A549 (cell line): Measurements from ENCODE around the gene SAYSD1. TPM values are rescaled to one million over a fixed set of nuclear protein-coding genes. Genes with fewer than 3 reads are reported as not detected.

Experiments used
- ATAC-seq, 2 experiments: fragments of 200-7000 bp in 1 of 2; fragments of >200 bp in 1 of 2; cut with Nextera tagmentation in 1 of 2; cut with Tn5 transposase in 1 of 2; 3 replicates each; pipeline versions ENCODE4 v1.8.0 to v1.9.1; 2018 to 2020; ENCODE audit warnings: mild to moderate bottlenecking in 1 of 2, moderate library complexity in 1 of 2
- CTCF ChIA-PET: fragments of 300-600 bp; sonication (Branson Sonifier 250); formaldehyde crosslinking; extraction: SDS; loops from one replicate; lab custom pipeline; 2021; ENCODE audit warnings: antibody characterized with exemption, inconsistent platforms; lab: Yijun Ruan, JAX
- POLR2A ChIA-PET: fragments of 350-600 bp; formaldehyde crosslinking; extraction: SDS; loops from one replicate; lab custom pipeline; 2021; ENCODE audit warnings: antibody characterized with exemption, inconsistent platforms; lab: Yijun Ruan, JAX
- DNase-seq, 2 experiments: peaks; one replicate each; pipeline versions ENCODE4 v3.0.0 to v3.0.0-alpha.2; 2011 to 2016; ENCODE audit warnings: low read depth in 1 of 2, low spot score in 1 of 2
- FAIRE-seq: peaks from 2 replicates; lab custom pipeline; 2011; peaks lifted over from hg19 to GRCh38; lab: Jason Lieb, UNC
- H3K27ac ChIP-seq, 2 experiments: fragments of >200 bp; sonication (Bioruptor Twin); formaldehyde crosslinking; 3 replicates each; pipeline ENCODE4 v1.5.1; 2016 to 2017
- H3K4me1 ChIP-seq: fragments of >200 bp; sonication (Bioruptor Twin); formaldehyde crosslinking; 3 replicates; pipeline ENCODE4 v1.6.1; 2016
- H3K4me2 ChIP-seq: fragments of >200 bp; sonication (Bioruptor Twin); formaldehyde crosslinking; 3 replicates; pipeline ENCODE4 v1.6.1; 2016
- H3K4me3 ChIP-seq: fragments of >200 bp; sonication (Bioruptor Twin); formaldehyde crosslinking; 3 replicates; pipeline ENCODE4 v1.5.1; 2016
- H3K9me3 ChIP-seq: fragments of >200 bp; sonication (Bioruptor Twin); formaldehyde crosslinking; 3 replicates; pipeline ENCODE4 v1.6.1; 2016
- CBX8 ChIP-seq: fragments of 200-600 bp; sonication (generic); IDR thresholded peaks from 2 replicates; pipeline ENCODE4 v1.6.1; 2016
- EHF ChIP-seq: fragments of 250-450 bp; sonication (Bioruptor Pico); IDR thresholded peaks from 2 replicates; pipeline ENCODE4 v1.5.0; 2020; ENCODE audit warnings: mild to moderate bottlenecking
- EP300 ChIP-seq, 2 experiments: fragments of >200 bp; sonication (Bioruptor Twin); formaldehyde crosslinking; IDR thresholded peaks; 2 replicates in 1 of 2; 3 replicates in 1 of 2; pipeline ENCODE4 v1.6.1; 2016 to 2017
- FOSL2 ChIP-seq, 2 experiments: fragments of 450-650 bp in 1 of 2; fragments of >200 bp in 1 of 2; sonication (Bioruptor Twin) in 1 of 2; formaldehyde crosslinking; IDR thresholded peaks; 2 replicates each; pipeline versions ENCODE4 v1.5.0 to v1.6.1; 2016 to 2020; ENCODE audit warnings: mild to moderate bottlenecking in 1 of 2, moderate library complexity in 1 of 2
- GATA3 ChIP-seq: IDR thresholded peaks from 2 replicates; pipeline ENCODE4 v1.6.1; 2012; ENCODE audit warnings: borderline replicate concordance
- HDAC2 ChIP-seq: fragments of 200-600 bp; sonication (generic); IDR thresholded peaks from 2 replicates; pipeline ENCODE4 v1.6.1; 2016
- HOXB13 ChIP-seq: fragments of 250-450 bp; sonication (Bioruptor Pico); IDR thresholded peaks from 2 replicates; pipeline ENCODE4 v1.5.0; 2020; ENCODE audit warnings: low read depth, mild to moderate bottlenecking, moderate library complexity
- HOXB5 ChIP-seq: fragments of 250-450 bp; sonication (Bioruptor Pico); IDR thresholded peaks from 2 replicates; pipeline ENCODE4 v1.5.0; 2020; ENCODE audit warnings: mild to moderate bottlenecking, moderate library complexity
- JUN ChIP-seq, 2 experiments: fragments of >200 bp; sonication (Bioruptor Twin); formaldehyde crosslinking; IDR thresholded peaks; 2 replicates in 1 of 2; 3 replicates in 1 of 2; pipeline ENCODE4 v1.6.1; 2016 to 2017
- KDM1A ChIP-seq: fragments of 200-600 bp; sonication (generic); IDR thresholded peaks from 2 replicates; pipeline ENCODE4 v1.6.1; 2016; ENCODE audit warnings: low read depth, mild to moderate bottlenecking
- MAFK ChIP-seq: fragments of 450-650 bp; IDR thresholded peaks from 2 replicates; pipeline ENCODE4 v1.6.1; 2014; ENCODE audit not compliant: partially characterized antibody
- MAZ ChIP-seq: fragments of 150-350 bp; IDR thresholded peaks from 2 replicates; pipeline ENCODE4 v1.6.1; 2014; ENCODE audit warnings: antibody characterized with exemption, low read depth, low read length, borderline replicate concordance
- NFE2L2 ChIP-seq: fragments of 150-350 bp; conservative IDR thresholded peaks from 2 replicates; pipeline ENCODE4 v1.6.1; 2014; ENCODE audit warnings: low read length
- PHF8 ChIP-seq: fragments of 200-600 bp; sonication (generic); IDR thresholded peaks from 2 replicates; pipeline ENCODE4 v1.6.1; 2016; ENCODE audit warnings: low read depth, mild to moderate bottlenecking, antibody characterized with exemption, moderate library complexity, borderline replicate concordance
- RAD21 ChIP-seq, 2 experiments: fragments of >200 bp in 1 of 2; sonication (Bioruptor Twin) in 1 of 2; formaldehyde crosslinking in 1 of 2; IDR thresholded peaks in 1 of 2; conservative IDR thresholded peaks in 1 of 2; 2 replicates in 1 of 2; 3 replicates in 1 of 2; pipeline ENCODE4 v1.6.1; 2012 to 2018; ENCODE audit warnings: inconsistent platforms in 1 of 2
- RARB ChIP-seq: fragments of 250-450 bp; sonication (Bioruptor Pico); IDR thresholded peaks from 2 replicates; pipeline ENCODE4 v1.8.0; 2021; ENCODE audit warnings: mild to moderate bottlenecking, moderate library complexity
- RFX5 ChIP-seq: fragments of 450-650 bp; IDR thresholded peaks from 2 replicates; pipeline ENCODE4 v1.7.1; 2014; ENCODE audit warnings: antibody characterized with exemption, mild to moderate bottlenecking, moderate library complexity
- ZC3H11A ChIP-seq: fragments of 450-650 bp; IDR thresholded peaks from 2 replicates; pipeline ENCODE4 v1.6.1; 2014; ENCODE audit warnings: antibody characterized with exemption, mild to moderate bottlenecking
- ZNF302 ChIP-seq: fragments of 250-450 bp; sonication (Bioruptor Pico); IDR thresholded peaks from 2 replicates; pipeline ENCODE4 v1.9.0; 2021; ENCODE audit warnings: inconsistent platforms, mild to moderate bottlenecking, moderate library complexity
- WGBS: methylation state at CpG from one replicate; pipeline ENCODE4 v1.1.6; 2017; ENCODE audit errors: missing lambda C conversion rate; 5-methylcytosine and 5-hydroxymethylcytosine counted together
- polyA plus RNA-seq, 4 experiments: library from polyadenylated mRNA; depleted of rRNA in 3 of 4; stranded (reverse); fragments of >200 nt; fragmentation: RNase III in 1 of 4; extraction: RNeasy Plus Mini Kit Qiagen cat#74134 plus additional on column Dnase treatment in 1 of 4; gene quantifications; 2 replicates in 3 of 4; 3 replicates in 1 of 4; pipeline ENCODE4 v1.2.3, GENCODE V29; 2011 to 2017
- TF ChIP-seq, protein P1 (sequence below): IDR thresholded peaks from 2 replicates; pipeline ENCODE4 v1.6.1; 2012
- TF ChIP-seq, protein P2 (sequence below): fragments of >200 bp; sonication (Bioruptor Twin); formaldehyde crosslinking; IDR thresholded peaks from 3 replicates; pipeline ENCODE4 v1.6.1; 2016
- TF ChIP-seq, protein P3 (sequence below): fragments of 250-450 bp; sonication (Bioruptor Pico); IDR thresholded peaks from 2 replicates; pipeline ENCODE4 v1.5.0; 2021; ENCODE audit warnings: mild to moderate bottlenecking, moderate library complexity, borderline replicate concordance
- TF ChIP-seq, protein P4 (sequence below): fragments of 150-350 bp; IDR thresholded peaks from 2 replicates; pipeline ENCODE4 v1.6.1; 2014; ENCODE audit warnings: low read depth, mild to moderate bottlenecking, low read length
- TF ChIP-seq, protein P5 (sequence below): fragments of 450-650 bp; IDR thresholded peaks from 2 replicates; pipeline ENCODE4 v1.6.1; 2014; ENCODE audit warnings: antibody characterized with exemption

The SAYSD1 gene
- polyA plus RNA-seq, 2 of the 4 experiments (the other 2 are of a cell fraction): 8.1 to 15.6 TPM

DNA sequence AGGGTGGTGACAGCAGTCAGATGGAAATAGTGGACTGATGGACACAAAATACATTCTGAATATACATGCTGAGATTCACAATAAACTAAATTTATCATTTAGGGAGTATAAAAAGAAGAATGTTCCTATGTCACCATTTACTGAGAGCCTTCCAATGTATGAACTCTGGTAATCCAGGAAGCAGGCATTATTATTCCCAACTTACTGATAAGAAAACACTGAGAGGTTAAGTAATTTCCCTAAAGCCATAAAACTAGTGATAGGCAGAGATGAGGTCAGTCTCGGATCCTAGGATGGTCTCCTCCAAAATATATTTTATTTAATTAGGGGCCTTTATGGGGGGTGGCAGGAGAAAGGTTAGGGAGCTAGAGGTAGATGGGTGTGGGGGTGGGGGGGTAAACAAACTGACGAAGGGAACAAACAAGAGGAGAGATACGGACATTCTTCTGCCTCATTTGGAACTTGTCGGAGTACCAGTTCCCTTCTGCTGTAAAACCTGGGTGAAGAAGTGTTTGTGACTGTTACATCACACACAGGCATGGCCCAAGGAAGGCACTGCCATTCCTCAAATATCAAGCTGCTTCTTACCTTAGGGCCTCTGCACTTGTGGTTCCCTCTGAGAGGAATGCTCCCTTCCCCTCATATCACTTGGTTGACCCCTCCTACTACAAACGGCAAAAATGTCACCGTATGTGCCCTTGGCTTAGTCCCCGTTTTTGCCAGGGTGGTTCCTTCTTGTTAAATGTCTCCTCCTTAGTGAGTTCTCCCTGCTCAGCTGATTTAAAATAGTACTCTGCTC, 6.7 kb downstream of the SAYSD1 start:
- WGBS: 86% methylated on average over 7 of the region's 7 CpGs
- POLR2A ChIA-PET: no interaction called here
- FAIRE-seq: no peak

DNA sequence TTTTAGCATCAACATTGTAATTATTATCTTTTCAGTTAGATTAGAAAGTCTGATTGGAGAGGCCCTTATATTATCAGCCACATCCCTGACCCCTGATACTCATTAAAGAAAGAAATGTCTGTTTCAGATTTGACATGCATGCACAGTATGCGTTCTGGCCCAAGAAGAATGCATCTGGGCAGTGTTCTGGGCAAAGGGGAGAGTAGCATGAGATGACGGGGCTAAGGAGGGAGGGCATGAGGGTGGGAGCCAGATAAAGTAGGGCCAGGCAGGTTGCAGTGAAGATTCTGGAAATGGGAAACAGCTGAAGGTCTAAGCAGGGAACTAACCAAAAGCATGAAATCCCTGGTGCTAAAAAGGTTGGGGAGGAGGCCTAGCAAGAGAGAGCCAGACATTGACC, 7.3 kb downstream of the SAYSD1 start:
- H3K4me2 ChIP-seq: no peak overlapping the region
- H3K4me1 ChIP-seq: no peaks in the 10 kb centered on the region
- POLR2A ChIA-PET: no interaction called here
- CTCF ChIA-PET: interaction anchor here (1.5 kb wide), 1 partner anchor 13 kb away, joined by 4 read pairs; no protein-coding TSS in a partner anchor
- ATAC-seq (no peak), FAIRE-seq (no peak), DNase-seq (no peak)
- WGBS: 44% methylated on average over 2 of the region's 2 CpGs
- TF ChIP-seq, protein P1, sequence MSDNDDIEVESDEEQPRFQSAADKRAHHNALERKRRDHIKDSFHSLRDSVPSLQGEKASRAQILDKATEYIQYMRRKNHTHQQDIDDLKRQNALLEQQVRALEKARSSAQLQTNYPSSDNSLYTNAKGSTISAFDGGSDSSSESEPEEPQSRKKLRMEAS: no peak
- H3K4me3 ChIP-seq: no peak overlapping the region
- H3K27ac ChIP-seq: no peak overlapping the region
- H3K9me3 ChIP-seq: no peaks in the 10 kb centered on the region

More for the DNA sequence above, 6.7 kb downstream of the SAYSD1 start:
- CTCF ChIA-PET: no interaction called here
- Histone ChIP-seq H3K4me1 (no peaks in the 10 kb centered on the region; the same call in 2 of the 3 replicates), H3K27ac (no peak overlapping the region), H3K4me3 (no peak overlapping the region), H3K4me2 (no peak overlapping the region), H3K9me3 (no peaks in the 10 kb centered on the region)
- DNase-seq: no peak
- no peak for ATAC-seq
- no peak for TF ChIP-seq JUN (IDR thresholded peaks at IDR 0.05)
- no peak for TF ChIP-seq PHF8
- TF ChIP-seq FOSL2 (IDR thresholded peaks at IDR 0.05): no peak
- no peak for TF ChIP-seq FOSL2 (CRISPR knock-in tag; IDR thresholded peaks at IDR 0.05)
- no peak for TF ChIP-seq EHF (CRISPR knock-in tag)
- TF ChIP-seq RAD21 (conservative IDR thresholded peaks at IDR 0.05 in 1 of 2, IDR thresholded peaks at IDR 0.05 in 1 of 2): no peak
- TF ChIP-seq EP300 (IDR thresholded peaks at IDR 0.05): no peak
- no peak for TF ChIP-seq ZNF302 (CRISPR knock-in tag)
- TF ChIP-seq HOXB13 (CRISPR knock-in tag): no peak
- TF ChIP-seq HOXB5 (CRISPR knock-in tag): no peak

DNA sequence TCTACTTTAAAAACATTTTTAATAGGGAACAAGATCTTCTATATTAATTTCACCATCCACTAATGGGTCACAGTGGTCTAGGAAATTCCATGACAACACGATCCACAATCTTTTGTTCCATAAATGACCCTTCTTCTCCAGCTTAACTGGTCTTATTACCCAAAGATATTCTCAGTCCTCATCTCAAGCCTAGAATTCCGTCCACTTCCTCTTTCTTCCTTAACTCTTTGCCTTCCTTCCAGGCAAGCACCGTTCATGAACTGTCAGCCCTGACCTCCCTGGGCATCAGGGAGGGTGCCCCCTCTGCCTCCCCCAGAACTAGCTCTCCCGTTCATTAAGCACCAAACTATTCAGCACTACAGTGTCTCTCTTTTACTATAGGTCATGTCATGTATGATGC, 8.0 kb downstream of the SAYSD1 start:
- Histone ChIP-seq H3K4me3 (no peak overlapping the region), H3K9me3 (no peaks in the 10 kb centered on the region), H3K4me2 (no peak overlapping the region), H3K27ac (no peak overlapping the region), H3K4me1 (no peaks in the 10 kb centered on the region)
- TF ChIP-seq HOXB5 (CRISPR knock-in tag) (no peak), EP300 (IDR thresholded peaks at IDR 0.05) (no peak), KDM1A (no peak)
- DNase-seq: no peak
- 87% methylated on average over 4 of the region's 4 CpGs for WGBS
- CTCF ChIA-PET: interaction anchor here (1.5 kb wide), 1 partner anchor 12 kb away, joined by 4 read pairs; no protein-coding TSS in a partner anchor
- FAIRE-seq: no peak
- POLR2A ChIA-PET: no interaction called here
- ATAC-seq: no peak

DNA sequence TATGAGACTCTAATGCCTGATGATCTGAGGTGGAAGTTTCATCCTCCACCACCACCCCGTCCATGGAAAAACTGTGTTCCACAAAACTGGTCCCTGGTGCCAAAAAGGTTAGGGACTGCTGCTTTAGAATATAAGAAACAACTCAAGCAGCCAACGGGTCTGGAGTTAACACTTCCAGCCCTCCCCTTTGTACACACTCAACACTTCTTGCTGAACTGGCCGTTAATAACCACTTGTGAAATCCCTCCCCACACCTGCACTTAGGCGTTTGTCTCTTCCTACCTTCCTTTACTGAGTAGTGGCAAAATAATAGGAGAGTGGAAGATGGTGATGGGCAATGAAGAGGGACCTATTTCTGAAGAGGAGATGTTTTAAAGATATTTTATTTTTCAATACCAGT, 10.5 kb downstream of the SAYSD1 start:
- ChIA-PET CTCF (no interaction called here), POLR2A (no interaction called here)
- WGBS: 57% methylated on average over 4 of the region's 4 CpGs
- DNase-seq: no peak
- H3K4me3 ChIP-seq: no peak overlapping the region
- no peak overlapping the region for H3K27ac ChIP-seq
- no peak for FAIRE-seq
- H3K4me2 ChIP-seq: no peak overlapping the region
- H3K9me3 ChIP-seq: no peaks in the 10 kb centered on the region
- no peak for ATAC-seq
- no peaks in the 10 kb centered on the region for H3K4me1 ChIP-seq
- no peak for TF ChIP-seq GATA3
- TF ChIP-seq, protein P2, sequence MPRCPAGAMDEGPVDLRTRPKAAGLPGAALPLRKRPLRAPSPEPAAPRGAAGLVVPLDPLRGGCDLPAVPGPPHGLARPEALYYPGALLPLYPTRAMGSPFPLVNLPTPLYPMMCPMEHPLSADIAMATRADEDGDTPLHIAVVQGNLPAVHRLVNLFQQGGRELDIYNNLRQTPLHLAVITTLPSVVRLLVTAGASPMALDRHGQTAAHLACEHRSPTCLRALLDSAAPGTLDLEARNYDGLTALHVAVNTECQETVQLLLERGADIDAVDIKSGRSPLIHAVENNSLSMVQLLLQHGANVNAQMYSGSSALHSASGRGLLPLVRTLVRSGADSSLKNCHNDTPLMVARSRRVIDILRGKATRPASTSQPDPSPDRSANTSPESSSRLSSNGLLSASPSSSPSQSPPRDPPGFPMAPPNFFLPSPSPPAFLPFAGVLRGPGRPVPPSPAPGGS: no peak
- no peak for TF ChIP-seq RFX5
- no peak for TF ChIP-seq HDAC2
- no peak for TF ChIP-seq EP300 (IDR thresholded peaks at IDR 0.05)
- TF ChIP-seq RARB: no peak
- TF ChIP-seq HOXB5 (CRISPR knock-in tag): no peak
- TF ChIP-seq, protein P3, sequence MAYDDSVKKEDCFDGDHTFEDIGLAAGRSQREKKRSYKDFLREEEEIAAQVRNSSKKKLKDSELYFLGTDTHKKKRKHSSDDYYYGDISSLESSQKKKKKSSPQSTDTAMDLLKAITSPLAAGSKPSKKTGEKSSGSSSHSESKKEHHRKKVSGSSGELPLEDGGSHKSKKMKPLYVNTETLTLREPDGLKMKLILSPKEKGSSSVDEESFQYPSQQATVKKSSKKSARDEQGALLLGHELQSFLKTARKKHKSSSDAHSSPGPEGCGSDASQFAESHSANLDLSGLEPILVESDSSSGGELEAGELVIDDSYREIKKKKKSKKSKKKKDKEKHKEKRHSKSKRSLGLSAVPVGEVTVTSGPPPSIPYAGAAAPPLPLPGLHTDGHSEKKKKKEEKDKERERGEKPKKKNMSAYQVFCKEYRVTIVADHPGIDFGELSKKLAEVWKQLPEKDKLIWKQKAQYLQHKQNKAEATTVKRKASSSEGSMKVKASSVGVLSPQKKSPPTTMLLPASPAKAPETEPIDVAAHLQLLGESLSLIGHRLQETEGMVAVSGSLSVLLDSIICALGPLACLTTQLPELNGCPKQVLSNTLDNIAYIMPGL (CRISPR knock-in tag): no peak
- TF ChIP-seq CBX8: no peak
- TF ChIP-seq JUN (IDR thresholded peaks at IDR 0.05): no peak
- TF ChIP-seq, protein P4, sequence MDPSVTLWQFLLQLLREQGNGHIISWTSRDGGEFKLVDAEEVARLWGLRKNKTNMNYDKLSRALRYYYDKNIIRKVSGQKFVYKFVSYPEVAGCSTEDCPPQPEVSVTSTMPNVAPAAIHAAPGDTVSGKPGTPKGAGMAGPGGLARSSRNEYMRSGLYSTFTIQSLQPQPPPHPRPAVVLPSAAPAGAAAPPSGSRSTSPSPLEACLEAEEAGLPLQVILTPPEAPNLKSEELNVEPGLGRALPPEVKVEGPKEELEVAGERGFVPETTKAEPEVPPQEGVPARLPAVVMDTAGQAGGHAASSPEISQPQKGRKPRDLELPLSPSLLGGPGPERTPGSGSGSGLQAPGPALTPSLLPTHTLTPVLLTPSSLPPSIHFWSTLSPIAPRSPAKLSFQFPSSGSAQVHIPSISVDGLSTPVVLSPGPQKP: no peak
- no peak for TF ChIP-seq NFE2L2
- no peak for TF ChIP-seq MAZ
- TF ChIP-seq, protein P5, sequence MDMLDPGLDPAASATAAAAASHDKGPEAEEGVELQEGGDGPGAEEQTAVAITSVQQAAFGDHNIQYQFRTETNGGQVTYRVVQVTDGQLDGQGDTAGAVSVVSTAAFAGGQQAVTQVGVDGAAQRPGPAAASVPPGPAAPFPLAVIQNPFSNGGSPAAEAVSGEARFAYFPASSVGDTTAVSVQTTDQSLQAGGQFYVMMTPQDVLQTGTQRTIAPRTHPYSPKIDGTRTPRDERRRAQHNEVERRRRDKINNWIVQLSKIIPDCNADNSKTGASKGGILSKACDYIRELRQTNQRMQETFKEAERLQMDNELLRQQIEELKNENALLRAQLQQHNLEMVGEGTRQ: no peak
- no peak for TF ChIP-seq RAD21 (conservative IDR thresholded peaks at IDR 0.05 in 1 of 2, IDR thresholded peaks at IDR 0.05 in 1 of 2)
- no peak for TF ChIP-seq MAFK
- TF ChIP-seq ZC3H11A: no peak
- TF ChIP-seq ZNF302 (CRISPR knock-in tag): no peak
